ENCODE results near the gene MAST2. TPM values are rescaled to one million over a fixed set of nuclear protein-coding genes. Genes with fewer than 3 reads are reported as not detected.

Gene MAST2
- total RNA-seq, 4 donors from 2014 or later: 18.8 to 22.2 (median 20.2) TPM

- intact Hi-C loops (cut with DNase I): no loop called here
- H3K36me3 ChIP-seq: no peaks in the 10 kb centered on the region
- DNase-seq: no peak
- no peaks in the 10 kb centered on the region for H3K9me3 ChIP-seq
- H3K4me1 ChIP-seq: peaks cover under 1 to 6% of the 10 kb centered on the region in 2 donors
- H3K27me3 ChIP-seq: no peaks in the 10 kb centered on the region
- TF ChIP-seq POLR2A (IDR thresholded peaks at IDR 0.05) (no peak), CTCF (IDR thresholded peaks at IDR 0.05) (no peak)
- H3K4me3 ChIP-seq (replicated peaks in 1 of 3): no peak overlapping the region
- no peak overlapping the region for H3K27ac ChIP-seq
Observed at GRCh38 chr1:45809761-45810160, 6.3 kb downstream of the MAST2 start.

GRCh38 chr1:45814776-45815175, 11.4 kb downstream of the MAST2 start:
- H3K27ac ChIP-seq: no peak overlapping the region
- H3K27me3 ChIP-seq: no peaks in the 10 kb centered on the region
- DNase-seq: no peak
- no peaks in the 10 kb centered on the region for H3K9me3 ChIP-seq
- intact Hi-C loops (cut with DNase I): no loop called here
- H3K4me1 ChIP-seq: no peaks in the 10 kb centered on the region
- H3K4me3 ChIP-seq (replicated peaks in 1 of 3): no peak overlapping the region
- no peaks in the 10 kb centered on the region for H3K36me3 ChIP-seq
- 89 to 94% methylated on average over 2 of the region's 2 CpGs for WGBS, 2 donors
- no peak for TF ChIP-seq CTCF (IDR thresholded peaks at IDR 0.05)

DNA sequence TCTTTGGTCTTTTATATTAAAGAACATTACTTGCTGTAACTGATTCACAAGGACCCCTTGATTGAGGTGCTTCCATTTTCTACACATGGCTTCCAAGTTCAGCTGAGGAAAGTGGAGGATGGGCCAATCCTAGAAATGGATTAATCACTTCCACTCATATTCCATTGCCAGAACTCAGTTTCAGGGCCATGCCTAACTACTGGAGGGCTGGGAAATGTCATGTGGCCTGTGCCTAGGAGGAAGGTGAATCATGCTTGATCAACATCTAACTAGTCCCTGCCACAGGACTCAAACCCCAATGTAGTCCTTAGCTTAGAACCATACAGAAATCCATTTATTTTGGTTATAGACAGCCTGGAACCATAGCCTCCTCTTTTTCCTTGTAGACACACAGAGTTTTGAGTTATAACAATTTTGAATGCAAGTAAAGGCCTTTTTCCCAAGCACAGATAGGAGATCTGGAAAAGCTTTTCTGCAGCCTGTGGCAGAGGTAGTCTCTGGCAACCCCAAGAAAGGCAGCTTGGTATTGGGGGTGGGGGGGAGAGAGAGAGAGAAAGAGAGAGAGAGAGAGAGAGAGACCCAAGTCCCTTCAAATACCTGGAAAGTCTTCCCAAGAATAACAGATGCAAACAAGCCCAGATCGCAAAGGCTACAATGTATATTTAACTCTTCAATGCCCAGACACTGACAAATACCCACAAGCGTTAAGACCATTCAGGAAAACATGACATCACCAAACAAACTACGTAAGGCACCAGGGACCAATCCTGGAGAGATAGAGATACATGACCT, 12.5 kb downstream of the MAST2 start:
- TF ChIP-seq CTCF (IDR thresholded peaks at IDR 0.05): no peak
- TF ChIP-seq POLR2A (IDR thresholded peaks at IDR 0.05): no peak
- no peaks in the 10 kb centered on the region for H3K4me1 ChIP-seq
- no peak for DNase-seq
- no peaks in the 10 kb centered on the region for H3K9me3 ChIP-seq
- H3K36me3 ChIP-seq: no peaks in the 10 kb centered on the region
- 61 to 80% methylated on average over 3 of the region's 3 CpGs for WGBS, 2 donors
- H3K27me3 ChIP-seq: no peaks in the 10 kb centered on the region
- intact Hi-C loops (cut with DNase I): no loop called here
- no peak overlapping the region for H3K27ac ChIP-seq
- no peak overlapping the region for H3K4me3 ChIP-seq (replicated peaks in 1 of 3)

- Histone ChIP-seq H3K36me3 (no peaks in the 10 kb centered on the region), H3K27me3 (no peaks in the 10 kb centered on the region), H3K4me3 (replicated peaks in 1 of 3) (no peak overlapping the region), H3K9me3 (no peaks in the 10 kb centered on the region), H3K4me1 (no peaks in the 10 kb centered on the region), H3K27ac (no peak overlapping the region)
- TF ChIP-seq CTCF (IDR thresholded peaks at IDR 0.05) (no peak), POLR2A (IDR thresholded peaks at IDR 0.05) (no peak)
- DNase-seq: no peak
- intact Hi-C loops (cut with DNase I): no loop called here
Observed at GRCh38 chr1:45820173-45820572, 16.8 kb downstream of the MAST2 start.

- H3K4me3 ChIP-seq (replicated peaks in 1 of 3): no peak overlapping the region
- H3K9me3 ChIP-seq: no peaks in the 10 kb centered on the region
- no peaks in the 10 kb centered on the region for H3K27me3 ChIP-seq
- H3K36me3 ChIP-seq: no peaks in the 10 kb centered on the region
- no peak for DNase-seq
- H3K4me1 ChIP-seq: no peaks in the 10 kb centered on the region
- no peak overlapping the region for H3K27ac ChIP-seq
- TF ChIP-seq POLR2A (IDR thresholded peaks at IDR 0.05) (no peak), CTCF (IDR thresholded peaks at IDR 0.05) (no peak)
- intact Hi-C loops (cut with DNase I): no loop called here
- WGBS, 2 donors: 90% methylated on average over 3 of the region's 3 CpGs
Observed at GRCh38 chr1:45820788-45821187, 17.4 kb downstream of the MAST2 start.
